GM21529 (cell line): ENCODE measurements around the gene INPP5J.

Source experiments
- ATAC-seq: cut with Tn5 transposase; IDR thresholded peaks from one replicate; pipeline ENCODE4 v1.9.1; 2021; ENCODE audit not compliant: unreplicated experiment

INPP5J gene

GRCh38 chr22:31124811-31125465, 2.2 kb downstream of the INPP5J start:
- ATAC-seq, result no peak

GRCh38 chr22:31125521-31126117, 2.9 kb downstream of the INPP5J start:
- no peak for ATAC-seq

- ATAC-seq, result no peak
Measured at GRCh38 chr22:31126128-31126868, 3.5 kb downstream of the INPP5J start.

- ATAC-seq, result no peak
Measured at GRCh38 chr22:31126869-31127175, 4.1 kb downstream of the INPP5J start.

- ATAC-seq, result no peak
Measured at GRCh38 chr22:31127181-31127772, 4.5 kb downstream of the INPP5J start.

- no peak for ATAC-seq
Measured at GRCh38 chr22:31128156-31128555, 5.4 kb downstream of the INPP5J start.

GRCh38 chr22:31130873-31131272, 8.1 kb downstream of the INPP5J start:
- no peak for ATAC-seq

GRCh38 chr22:31133911-31134310, 11.1 kb downstream of the INPP5J start:
- ATAC-seq, result no peak

- ATAC-seq, result no peak
Measured at GRCh38 chr22:31134688-31135087, 11.9 kb downstream of the INPP5J start.

GRCh38 chr22:31135706-31136105, 12.9 kb downstream of the INPP5J start:
- ATAC-seq, result no peak

GRCh38 chr22:31136155-31136554, 13.4 kb downstream of the INPP5J start:
- no peak for ATAC-seq

- ATAC-seq, result no peak
Measured at GRCh38 chr22:31136711-31137110, 13.9 kb downstream of the INPP5J start.

GRCh38 chr22:31137721-31138120, 15.0 kb downstream of the INPP5J start:
- no peak for ATAC-seq

- no peak for ATAC-seq
Measured at GRCh38 chr22:31138126-31138525, 15.4 kb downstream of the INPP5J start.

- ATAC-seq, result no peak
Measured at GRCh38 chr22:31139066-31139465, 16.3 kb downstream of the INPP5J start.

GRCh38 chr22:31139866-31140716, 17.3 kb downstream of the INPP5J start, which contains the start of gene PLA2G3:
PLA2G3 (minus strand) TSS chr22:31140508; CDS start chr22:31140354, 154 bp downstream.
- ATAC-seq, result no peak

- no peak for ATAC-seq
Measured at GRCh38 chr22:31140746-31141145, 18.0 kb downstream of the INPP5J start.

- no peak for ATAC-seq
Measured at GRCh38 chr22:31141551-31141950, 18.8 kb downstream of the INPP5J start.

GRCh38 chr22:31142285-31142684, 19.5 kb downstream of the INPP5J start:
- ATAC-seq, result no peak

- ATAC-seq, result no peak
Measured at GRCh38 chr22:31143038-31143437, 20.3 kb downstream of the INPP5J start.

GRCh38 chr22:31143537-31143936, 20.8 kb downstream of the INPP5J start:
- ATAC-seq, result no peak
